ENCODE results near the gene CRTC3.

Gene CRTC3

GRCh38 chr15:90564051-90564450 is 34.3 kb downstream of the CRTC3 start:
- no peak for DNase-seq

DNA sequence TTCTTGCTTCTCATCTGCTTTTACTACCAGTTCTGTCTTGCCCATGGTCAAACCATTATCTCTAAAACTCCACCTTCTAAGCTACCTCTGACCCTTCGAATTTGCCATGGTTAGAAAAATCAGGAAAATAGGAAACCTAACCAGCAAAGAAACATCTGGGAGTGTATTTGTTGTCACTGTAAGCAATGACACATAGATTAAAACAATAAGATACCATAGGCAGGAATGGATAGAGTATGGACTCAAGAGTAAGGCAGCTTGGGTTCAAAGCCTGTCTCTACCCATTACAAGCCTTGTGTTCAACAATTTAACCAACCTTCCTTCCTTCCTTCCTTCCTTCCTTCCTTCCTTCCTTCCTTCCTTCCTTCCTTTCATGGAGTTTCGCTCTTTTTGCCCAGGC is 34.9 kb downstream of the CRTC3 start:
- no peak for DNase-seq

DNA sequence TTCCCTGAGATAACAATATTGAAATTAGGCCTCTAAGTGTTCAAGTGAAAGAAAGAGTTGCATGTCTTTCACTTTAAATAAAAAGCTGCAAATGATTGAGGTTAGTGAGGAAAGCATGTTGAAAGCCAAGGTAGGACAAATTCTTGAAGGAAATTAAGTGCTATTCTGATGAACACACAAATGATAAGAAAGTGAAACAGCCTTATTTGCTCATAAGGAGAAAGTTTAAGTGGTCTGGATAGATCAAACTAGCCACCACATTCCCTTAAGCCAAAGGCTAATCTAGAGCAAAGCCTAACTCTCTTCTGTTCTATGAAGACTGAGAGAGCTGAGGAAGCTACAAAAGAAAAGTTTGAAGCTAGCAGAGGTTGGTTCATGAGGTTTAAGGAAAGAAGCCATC is 36.1 kb downstream of the CRTC3 start:
- DNase-seq, result no peak

DNA sequence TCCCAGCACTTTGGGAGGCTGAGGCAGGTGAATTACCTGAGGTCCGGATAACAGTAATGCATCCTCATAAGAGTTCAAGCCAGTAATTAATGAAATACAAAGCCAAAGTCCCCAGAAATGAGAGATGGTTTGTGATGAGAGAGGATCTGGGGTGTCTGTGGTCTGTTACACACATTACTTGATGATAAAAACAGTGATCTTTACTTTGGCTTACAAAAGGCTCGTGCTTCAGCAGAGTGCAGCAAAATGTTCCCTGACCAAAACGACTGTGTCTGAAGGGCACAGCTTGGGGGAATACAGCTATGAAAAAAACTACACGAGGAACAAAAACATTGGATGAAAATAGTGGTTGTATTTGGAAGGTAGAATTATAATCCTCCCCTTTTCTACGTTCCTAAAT is 40.9 kb downstream of the CRTC3 start:
- no peak for DNase-seq

DNA sequence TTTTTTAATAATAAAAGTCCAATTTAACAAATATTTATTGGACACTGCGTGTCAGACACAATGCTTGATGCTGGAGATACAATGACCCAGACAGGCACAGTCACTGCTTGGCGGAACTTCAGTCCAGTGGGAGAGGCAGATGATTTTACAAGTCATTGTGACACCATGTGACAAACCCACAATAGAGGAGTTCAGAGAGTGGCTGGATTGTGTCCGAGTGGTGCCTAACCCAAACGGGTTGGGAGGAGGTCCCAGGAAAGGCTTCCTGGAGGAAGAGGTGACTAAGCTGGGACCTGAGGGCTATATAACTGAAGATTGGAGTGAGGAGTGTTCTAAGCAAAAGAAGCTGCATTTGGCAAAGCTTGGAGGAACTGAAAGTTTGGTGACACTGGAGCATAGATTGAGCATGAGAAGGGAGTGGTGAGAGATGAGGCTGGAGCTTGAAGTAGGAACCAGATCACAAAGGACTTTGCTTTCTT is 41.4 kb downstream of the CRTC3 start:
- no peak for DNase-seq

GRCh38 chr15:90572893-90573292 is 43.2 kb downstream of the CRTC3 start:
- DNase-seq, result no peak

DNA sequence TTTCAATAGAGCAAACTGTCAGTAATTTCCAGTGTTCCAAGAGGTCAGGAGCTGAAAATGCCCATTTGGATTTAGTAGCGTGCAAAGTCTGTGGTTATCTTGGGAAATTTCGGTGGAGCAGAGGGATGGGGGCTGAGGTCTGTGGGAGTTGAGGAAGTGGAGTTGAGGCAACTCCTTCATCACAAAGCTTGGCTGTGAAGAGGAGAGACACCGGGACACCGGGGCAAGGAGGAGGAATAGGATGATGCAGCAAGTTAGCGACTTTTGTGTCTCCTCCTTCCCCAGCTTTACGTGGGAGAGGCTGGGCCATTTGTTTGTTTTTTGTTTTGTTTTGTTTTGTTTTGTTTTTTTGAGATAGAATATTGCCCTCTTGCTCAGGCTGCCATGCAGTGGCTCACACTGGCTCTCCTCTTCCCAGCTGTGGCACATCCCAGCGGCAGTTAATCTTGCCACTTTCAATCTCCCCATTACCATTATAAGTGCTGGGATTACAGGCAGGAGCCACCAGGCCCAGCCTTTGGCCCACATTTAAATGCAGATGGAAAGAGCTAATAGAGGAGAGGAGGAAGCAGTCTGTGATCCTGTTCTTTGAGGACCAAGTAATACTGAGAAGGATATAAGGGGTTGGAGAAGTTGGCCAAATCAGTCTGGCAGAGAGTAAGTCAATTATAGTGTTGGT is 47.1 kb downstream of the CRTC3 start:
- no peak for DNase-seq

DNA sequence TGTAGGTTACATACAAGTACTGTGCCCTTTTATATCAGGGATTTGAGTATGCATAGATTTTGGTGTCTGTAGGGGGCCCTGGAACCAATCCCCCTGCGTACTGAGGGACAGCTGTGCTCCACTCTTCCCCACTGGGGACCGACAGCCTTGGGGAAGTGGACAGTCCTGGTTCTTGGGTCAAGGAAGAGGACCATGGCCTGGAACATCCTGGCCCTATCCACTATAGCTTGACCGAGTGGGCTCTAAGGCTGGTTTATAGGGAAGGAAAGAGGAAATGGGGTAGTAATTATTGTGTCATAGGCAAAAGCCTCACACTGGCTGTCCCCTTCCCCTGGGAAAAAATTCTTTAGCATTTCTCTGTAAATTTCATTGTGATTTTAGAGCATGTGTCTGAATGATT is 49.5 kb downstream of the CRTC3 start:
- DNase-seq, result no peak

DNA sequence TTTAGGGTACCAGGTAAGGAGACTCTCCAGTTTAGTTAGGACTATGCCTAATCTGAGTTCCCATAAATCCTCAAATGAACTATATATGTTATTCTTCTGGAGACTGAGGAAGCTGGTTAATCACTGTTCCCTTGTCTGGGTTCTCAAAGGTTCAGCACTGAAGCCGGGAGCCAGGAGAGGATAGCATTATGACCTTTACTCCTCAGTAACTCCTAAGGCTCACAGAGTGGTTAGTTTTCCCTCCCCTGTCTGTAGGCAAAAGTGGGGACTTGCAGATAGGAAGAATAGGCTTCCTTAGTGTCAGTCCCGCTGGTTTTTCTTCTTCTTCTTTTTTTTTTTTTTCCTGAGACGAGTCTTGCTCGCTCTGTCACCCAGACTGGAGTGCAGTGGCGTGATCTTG is 50.4 kb downstream of the CRTC3 start:
- DNase-seq, result no peak

- no peak for DNase-seq
These were observed 50.8 kb downstream of the CRTC3 start for GRCh38 chr15:90580541-90580940.

DNA sequence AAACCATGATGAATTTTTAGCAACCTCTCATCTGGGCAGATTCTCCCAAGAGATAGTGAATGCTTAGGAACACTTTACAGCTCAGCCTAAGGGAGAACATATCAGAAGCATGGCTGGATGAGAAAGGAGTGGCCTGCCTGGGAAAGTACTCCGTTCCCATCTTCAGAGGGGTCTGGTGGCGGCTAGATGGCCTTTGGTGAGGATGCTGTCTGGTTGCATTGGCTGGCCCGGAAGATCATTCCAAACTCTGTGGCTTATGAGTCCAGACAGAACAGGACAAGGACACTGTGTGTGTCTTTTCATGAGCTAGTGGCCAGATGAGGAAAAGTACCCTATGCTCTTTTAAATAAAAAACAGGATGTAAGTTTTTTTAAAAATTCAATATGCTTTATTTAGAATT is 51.2 kb downstream of the CRTC3 start:
- no peak for DNase-seq

GRCh38 chr15:90581771-90582352 is 52.1 kb downstream of the CRTC3 start:
- no peak for DNase-seq

GRCh38 chr15:90582553-90582952 is 52.8 kb downstream of the CRTC3 start:
- DNase-seq, result no peak

DNA sequence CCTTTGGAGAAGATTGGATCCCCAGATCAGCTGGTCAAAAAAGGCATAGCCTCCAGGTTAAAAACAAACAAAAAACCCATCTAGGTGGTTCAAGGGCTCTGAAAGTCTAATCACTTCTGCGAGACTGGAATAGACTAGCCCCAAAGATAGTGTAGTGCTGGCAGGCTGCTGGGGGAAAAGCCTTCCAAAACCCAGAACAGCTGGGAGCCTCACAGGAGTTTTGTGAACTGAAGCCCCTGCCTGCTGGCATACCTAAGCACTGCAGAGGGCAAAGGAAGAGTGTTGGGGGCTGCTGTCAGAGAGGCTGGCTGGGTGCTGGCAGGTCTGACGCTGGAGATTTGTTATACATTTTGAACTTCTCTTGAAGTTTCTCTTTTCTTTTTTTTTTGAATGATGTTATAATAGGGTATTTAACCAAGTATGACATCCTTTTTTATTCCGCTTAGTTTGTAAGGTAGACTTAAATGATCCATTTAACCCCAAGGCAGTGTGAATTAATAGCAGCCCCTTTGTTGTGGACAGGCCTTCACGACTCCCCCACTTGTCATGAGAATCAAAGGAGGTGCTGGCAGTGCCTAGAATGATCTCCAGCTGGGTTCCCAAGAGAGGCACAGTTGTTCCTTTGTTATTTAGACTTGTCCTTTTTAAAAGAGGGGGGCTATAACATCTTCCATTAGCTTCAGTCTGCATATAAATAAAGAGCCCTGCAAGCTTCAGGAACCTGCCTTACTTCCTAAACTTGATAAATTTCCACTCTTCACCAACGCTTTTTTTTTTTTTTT is 53.9 kb downstream of the CRTC3 start:
- DNase-seq, result no peak

- no peak for DNase-seq
These were observed 55.1 kb downstream of the CRTC3 start for GRCh38 chr15:90584841-90585240.

DNA sequence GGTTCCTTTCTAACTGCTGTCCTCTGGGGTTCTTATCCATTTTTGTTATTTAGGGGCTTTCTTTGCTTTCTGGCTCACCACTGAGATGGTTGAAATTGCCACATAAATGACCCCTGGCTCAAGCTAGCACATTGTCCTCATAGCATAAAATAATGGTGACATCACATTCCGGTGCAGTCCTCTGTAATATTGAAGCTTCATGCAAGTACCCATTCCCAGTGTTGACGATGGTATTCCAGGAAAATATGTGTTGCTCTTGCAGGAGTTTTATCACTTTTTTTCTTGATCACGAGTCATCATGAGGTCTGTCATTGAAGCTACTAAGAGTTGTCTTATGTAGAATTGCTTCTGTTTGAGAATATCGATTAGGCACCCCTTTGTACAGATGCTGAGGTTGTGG is 56.1 kb downstream of the CRTC3 start:
- DNase-seq, result no peak

DNA sequence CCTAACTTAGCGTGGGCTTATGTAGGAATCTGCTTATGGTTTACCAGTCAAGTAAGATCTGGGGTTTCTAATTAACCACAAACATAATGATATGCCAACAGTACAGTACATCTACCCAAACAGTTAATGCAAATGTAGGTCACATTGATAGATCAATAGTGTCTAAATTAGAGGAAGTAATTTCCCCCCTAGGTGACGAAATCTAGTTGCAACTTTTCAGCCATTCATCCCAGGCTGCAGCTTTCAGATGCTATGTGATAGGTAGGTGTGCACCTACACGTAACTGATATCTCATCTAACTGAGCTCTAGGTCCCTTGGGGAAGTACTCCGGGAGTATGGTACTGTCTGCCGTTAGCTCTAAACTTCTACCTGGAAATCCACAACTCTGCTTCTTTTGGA is 57.2 kb downstream of the CRTC3 start:
- DNase-seq, result no peak

GRCh38 chr15:90588427-90588826 is 58.7 kb downstream of the CRTC3 start:
- no peak for DNase-seq

DNA sequence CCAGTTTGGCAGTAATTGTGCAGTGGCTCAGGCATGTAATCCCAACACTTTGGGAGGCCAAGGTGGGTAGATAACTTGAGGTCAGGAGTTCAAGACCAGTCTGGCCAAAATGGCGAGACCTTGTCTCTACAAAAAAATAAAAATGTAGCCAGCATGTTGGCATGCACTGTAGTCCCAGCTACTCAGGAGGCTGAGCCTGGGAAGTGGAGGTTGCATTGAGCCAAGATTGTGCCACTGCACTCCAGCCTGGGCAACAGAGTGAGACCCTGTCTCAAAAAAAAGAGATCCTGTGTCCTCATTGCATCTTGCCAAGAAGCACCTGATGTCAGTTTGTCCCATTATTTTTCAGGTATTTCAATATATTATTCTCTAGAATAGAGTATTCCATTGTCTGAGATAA is 61.8 kb downstream of the CRTC3 start:
- DNase-seq, result no peak

DNA sequence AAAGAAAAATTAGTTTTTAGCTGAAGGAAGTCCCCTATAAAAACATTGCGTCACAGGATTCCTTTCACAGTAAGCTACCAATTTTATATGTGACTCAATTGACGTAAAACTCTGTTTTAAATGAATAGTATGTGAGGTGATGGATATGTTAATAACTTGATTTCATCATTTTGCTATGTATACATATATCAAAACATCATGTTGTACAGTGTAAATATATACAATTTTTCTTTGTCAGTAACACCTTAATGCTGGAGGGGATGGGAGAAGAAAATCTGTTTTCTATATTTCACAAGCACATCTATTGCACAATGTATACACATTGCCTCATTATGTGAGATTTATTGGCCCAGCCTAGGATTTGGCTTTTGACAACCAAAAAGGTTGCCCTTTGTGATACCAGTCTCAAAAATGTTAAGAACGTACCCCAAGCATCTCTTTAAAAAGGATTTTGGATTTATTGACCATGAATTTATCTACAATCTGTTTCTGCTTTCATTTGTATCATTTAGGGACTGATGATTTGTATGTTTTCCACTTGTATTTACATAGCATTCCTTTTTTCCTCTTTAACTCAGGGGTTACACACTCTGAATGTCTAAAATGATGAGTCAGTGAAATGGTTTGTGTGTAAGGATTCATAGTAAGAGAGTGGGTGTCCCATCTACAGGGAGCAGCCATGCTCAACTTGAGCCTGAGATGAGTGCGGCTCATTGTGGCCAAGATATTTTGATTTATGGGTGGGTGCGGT is 62.6 kb downstream of the CRTC3 start:
- no peak for DNase-seq

DNA sequence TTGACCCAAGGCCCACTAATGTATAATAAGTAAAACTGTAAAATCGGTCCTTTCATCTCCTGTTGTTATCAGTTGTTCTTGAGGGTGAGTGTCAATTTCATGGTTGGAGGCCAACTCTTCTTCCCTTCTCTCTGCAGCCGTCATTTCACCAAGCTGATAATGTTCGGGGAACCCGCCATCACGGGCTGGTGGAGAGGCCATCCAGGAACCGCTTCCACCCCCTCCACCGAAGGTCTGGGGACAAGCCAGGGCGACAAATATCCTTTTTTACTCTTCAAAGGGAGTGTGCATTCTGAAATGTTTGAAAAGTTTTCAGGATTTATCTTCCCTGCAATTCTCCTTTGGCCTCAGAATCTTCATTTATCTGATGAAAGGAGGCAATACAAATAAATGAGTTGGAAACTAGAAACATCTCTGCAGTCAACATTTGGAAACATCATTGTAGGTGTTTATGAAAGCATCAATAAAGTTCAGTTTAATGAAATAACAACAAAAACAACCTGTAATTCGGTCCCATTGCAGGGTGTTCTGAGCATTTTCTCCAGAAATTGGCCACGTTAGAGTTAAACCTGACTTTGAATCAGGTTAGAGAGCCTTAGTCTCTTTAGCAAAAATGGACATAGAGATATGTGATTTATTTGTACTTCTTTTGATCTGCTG is 63.9 kb downstream of the CRTC3 start:
- DNase-seq, result no peak

DNA sequence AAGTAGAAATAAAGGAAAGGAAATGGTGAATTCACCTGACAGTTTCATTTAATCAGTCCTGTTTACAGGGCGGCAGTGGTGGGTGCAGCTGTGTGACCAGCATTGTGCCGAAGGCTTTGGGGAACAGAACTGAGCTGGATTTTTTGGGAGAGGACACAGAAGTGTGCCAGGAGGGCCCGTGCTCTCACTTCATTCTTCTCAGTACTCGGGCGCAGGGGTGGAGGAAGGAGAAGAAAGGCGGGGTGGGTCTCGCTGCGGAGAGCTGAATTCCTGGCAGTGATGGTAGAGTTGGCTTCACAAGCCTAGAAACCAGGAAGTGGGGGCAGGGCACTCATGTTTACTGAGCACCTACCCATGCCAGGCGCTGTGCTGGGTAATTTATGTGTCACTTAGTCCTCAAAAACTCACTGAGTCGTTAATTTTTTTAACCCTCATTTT is 64.6 kb downstream of the CRTC3 start:
- DNase-seq, result no peak

GRCh38 chr15:90595763-90596155 is 66.0 kb downstream of the CRTC3 start:
- no peak for DNase-seq

Data from DMS79 (cell line).